ENCODE measurements around the gene ARHGAP15.

GRCh38 chr2:143594161-143594560, 464.9 kb downstream of the ARHGAP15 start:
- TF ChIP-seq CTCF (IDR thresholded peaks at IDR 0.05), result no peak
- TF ChIP-seq POLR2A (IDR thresholded peaks at IDR 0.05), result no peak

Data from adrenal gland (tissue), 5 donors.